Muscle layer of duodenum (tissue), 2 donors: ENCODE data around the gene RALGPS2.

Experiments
- H3K27ac ChIP-seq: one replicate; pipeline ENCODE4 v1.7.0; 2013; ENCODE audit warnings: mild to moderate bottlenecking, low read length
- H3K27me3 ChIP-seq: one replicate; pipeline ENCODE4 v1.7.0; 2013; ENCODE audit warnings: low read depth, mild to moderate bottlenecking, control low read depth, low read length
- H3K36me3 ChIP-seq, 2 donors: one replicate each; pipeline ENCODE4 v1.7.0; 2013; ENCODE audit warnings: low read length in 2 of 2, control low read depth in 1 of 2, mild to moderate bottlenecking in 1 of 2; ENCODE audit not compliant: insufficient read depth in 2 of 2, control insufficient read depth in 1 of 2
- H3K4me1 ChIP-seq, 2 donors: one replicate each; pipeline ENCODE4 v1.7.0; 2013; ENCODE audit warnings: low read length in 2 of 2, mild to moderate bottlenecking in 2 of 2, control low read depth in 1 of 2, moderate library complexity in 1 of 2; ENCODE audit not compliant: insufficient read depth in 2 of 2, control insufficient read depth in 1 of 2
- H3K4me3 ChIP-seq, 2 donors: one replicate each; pipeline ENCODE4 v1.7.0; 2013; ENCODE audit warnings: low read length in 2 of 2, low read depth in 1 of 2, mild to moderate bottlenecking in 1 of 2
- H3K9me3 ChIP-seq, 2 donors: one replicate each; pipeline ENCODE4 v1.7.0; 2013; ENCODE audit warnings: low read length in 2 of 2, control low read depth in 1 of 2, mild to moderate bottlenecking in 1 of 2; ENCODE audit not compliant: control insufficient read depth in 1 of 2
- donor health status: healthy.

The RALGPS2 gene

DNA sequence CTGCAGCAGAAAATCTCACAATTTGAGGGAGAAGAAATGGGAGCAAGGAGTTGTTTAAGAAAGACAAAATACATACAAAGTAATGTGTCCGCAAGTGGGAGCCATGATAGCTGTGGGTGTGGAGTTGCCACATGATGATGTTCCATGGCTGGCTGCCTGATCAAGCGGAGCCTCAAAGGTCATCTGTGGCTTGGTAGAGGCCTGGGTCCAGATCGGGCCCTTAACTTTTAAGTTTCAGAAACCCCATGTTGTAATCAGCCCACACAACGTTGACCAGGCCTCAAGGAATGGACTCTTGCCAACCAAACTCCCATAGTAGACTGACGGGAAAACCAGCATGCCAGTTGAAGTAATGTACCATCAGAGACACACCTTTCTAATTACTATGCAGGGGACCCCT lies 210.6 kb downstream of the RALGPS2 start:
- no peaks in the 10 kb centered on the region for H3K36me3 ChIP-seq
- H3K27me3 ChIP-seq, result no peaks in the 10 kb centered on the region
- H3K9me3 ChIP-seq, result no peaks in the 10 kb centered on the region
- H3K4me1 ChIP-seq, result peaks cover 32 to 60% of the 10 kb centered on the region in 2 donors
- H3K27ac ChIP-seq, result no peak overlapping the region
- H3K4me3 ChIP-seq, result no peak overlapping the region

DNA sequence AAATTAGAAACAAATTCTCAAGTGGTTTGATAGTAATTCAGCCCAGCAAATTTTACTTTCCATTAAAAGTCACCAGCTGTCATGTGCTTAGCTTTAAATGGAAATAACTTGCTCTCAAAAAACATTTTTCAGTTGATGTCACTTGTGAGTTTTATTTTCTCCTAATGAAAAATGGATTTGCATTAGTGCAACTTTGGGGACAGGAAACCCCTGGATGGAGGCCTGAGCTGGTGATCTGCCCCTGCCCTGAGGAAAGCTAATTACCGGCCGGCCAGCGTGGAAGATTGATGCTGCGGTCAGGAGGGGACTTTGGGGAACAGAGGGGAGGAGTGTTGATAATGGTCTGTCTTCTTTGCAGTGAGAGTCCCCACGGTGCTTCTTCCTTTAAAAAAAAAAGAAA lies 212.7 kb downstream of the RALGPS2 start:
- Histone ChIP-seq H3K9me3 (no peaks in the 10 kb centered on the region), H3K27ac (peak overlapping the region; percentile 90), H3K27me3 (no peaks in the 10 kb centered on the region), H3K4me1 (peaks cover 30 to 63% of the 10 kb centered on the region in 2 donors), H3K36me3 (no peaks in the 10 kb centered on the region), H3K4me3 (peak overlapping the region in 1 of 2 donors; percentile 27)

DNA sequence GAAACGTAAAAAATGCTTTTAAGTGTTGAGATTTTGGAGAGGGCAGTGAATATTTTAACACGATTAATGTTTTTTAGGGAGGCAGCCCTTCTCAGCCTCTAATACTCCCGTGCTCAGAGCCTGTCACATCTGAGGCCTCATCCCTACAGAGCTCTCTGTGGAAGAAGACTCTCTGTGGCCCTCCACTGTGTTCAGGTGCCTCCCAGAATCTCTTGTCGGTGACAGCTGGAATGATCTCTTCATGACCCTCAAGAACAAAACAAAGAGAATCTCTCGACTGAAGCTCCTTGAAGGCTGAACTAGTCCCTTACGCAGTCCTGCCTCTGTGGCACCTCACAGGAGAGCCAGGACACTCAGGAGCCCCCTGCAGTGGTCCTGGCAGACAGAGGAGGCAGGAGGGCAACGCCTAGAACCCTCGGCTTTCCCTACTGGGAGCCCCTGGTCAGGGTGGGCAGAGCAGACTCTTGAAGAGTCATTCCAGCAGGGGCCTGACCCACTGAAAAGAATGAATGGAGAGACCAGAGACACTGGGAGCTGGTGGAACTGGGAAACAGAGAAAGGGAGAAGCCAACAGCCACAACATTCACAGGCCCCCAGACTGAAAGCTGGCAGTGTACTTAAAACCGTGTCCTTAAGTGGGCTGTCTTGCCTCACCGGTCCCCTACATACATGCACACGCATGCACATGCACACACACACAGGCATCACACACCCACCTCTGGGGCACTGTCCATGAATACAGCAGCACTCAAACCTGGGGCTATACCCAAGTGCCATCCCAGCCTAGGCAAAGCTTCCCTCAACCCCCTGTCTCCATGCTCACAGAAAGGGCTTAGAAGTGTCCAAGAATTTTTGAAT lies 213.3 kb downstream of the RALGPS2 start:
- no peaks in the 10 kb centered on the region for H3K36me3 ChIP-seq
- H3K9me3 ChIP-seq, result no peaks in the 10 kb centered on the region
- H3K27ac ChIP-seq, result peak overlapping the region; percentile 90
- peaks cover 23 to 60% of the 10 kb centered on the region in 2 donors for H3K4me1 ChIP-seq
- peak overlapping the region in 1 of 2 donors; percentile 27 for H3K4me3 ChIP-seq
- H3K27me3 ChIP-seq, result no peaks in the 10 kb centered on the region

DNA sequence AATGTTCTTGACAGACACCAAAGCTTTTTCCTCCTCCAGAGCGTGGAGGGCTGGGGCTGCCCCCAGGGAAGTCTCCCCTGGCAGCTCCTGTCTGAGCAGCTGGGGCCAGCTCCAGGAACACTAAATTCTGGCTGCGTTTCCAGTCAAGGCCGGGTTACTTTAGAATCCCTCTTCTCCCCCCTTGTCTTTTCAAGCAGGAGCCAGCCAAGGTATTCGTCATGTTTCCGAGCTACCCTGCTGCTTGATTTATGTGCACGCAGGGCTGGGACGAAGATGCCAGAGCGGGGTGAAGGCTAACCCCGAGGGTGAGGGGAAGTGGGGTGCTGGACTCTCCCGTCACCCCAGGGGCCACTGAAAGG lies 213.9 kb downstream of the RALGPS2 start:
- peak overlapping the region; percentile 9 to 27 for H3K4me3 ChIP-seq
- no peaks in the 10 kb centered on the region for H3K36me3 ChIP-seq
- no peaks in the 10 kb centered on the region for H3K9me3 ChIP-seq
- H3K27me3 ChIP-seq, result no peaks in the 10 kb centered on the region
- peaks cover 17 to 54% of the 10 kb centered on the region in 2 donors for H3K4me1 ChIP-seq
- peak overlapping the region; percentile 90 for H3K27ac ChIP-seq

DNA sequence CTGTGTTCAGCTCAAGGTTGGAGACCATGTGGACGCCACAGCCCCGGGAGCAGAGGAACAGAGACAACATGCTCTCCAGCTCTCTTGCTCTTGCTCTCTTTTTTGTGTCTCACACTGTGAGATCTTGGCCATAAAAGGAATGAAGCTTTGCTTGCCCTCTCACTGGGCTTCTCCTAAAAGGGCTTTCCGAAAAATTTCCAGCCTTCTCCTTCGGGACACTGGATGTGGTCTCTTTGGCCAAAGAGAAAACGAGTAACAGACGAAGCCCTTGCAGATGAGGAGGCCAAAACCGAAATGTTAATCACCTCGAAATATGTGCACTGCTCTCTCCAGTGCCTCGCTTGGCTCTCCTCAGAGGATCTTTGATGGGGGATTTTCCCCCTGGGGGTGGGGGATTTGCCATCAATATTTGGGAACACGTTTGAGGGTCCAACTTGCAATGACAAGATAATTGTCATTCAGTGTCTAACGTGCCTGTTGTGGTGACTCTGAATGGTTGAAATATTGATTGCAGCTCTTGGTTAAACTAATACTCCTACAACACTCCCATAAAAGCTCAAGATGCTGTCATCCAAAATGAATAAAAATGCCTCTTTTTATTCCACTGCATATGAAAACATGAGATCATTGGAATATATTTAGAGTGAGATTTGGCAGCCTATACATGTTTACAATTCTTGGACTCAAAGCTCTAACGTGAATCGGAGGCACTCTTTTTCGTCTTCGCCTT lies 214.5 kb downstream of the RALGPS2 start:
- Histone ChIP-seq H3K27ac (peak overlapping the region; percentile 90), H3K36me3 (no peaks in the 10 kb centered on the region), H3K9me3 (no peaks in the 10 kb centered on the region), H3K27me3 (no peaks in the 10 kb centered on the region), H3K4me3 (peak overlapping the region; percentile 9 to 27), H3K4me1 (peaks cover 12 to 49% of the 10 kb centered on the region in 2 donors)

DNA sequence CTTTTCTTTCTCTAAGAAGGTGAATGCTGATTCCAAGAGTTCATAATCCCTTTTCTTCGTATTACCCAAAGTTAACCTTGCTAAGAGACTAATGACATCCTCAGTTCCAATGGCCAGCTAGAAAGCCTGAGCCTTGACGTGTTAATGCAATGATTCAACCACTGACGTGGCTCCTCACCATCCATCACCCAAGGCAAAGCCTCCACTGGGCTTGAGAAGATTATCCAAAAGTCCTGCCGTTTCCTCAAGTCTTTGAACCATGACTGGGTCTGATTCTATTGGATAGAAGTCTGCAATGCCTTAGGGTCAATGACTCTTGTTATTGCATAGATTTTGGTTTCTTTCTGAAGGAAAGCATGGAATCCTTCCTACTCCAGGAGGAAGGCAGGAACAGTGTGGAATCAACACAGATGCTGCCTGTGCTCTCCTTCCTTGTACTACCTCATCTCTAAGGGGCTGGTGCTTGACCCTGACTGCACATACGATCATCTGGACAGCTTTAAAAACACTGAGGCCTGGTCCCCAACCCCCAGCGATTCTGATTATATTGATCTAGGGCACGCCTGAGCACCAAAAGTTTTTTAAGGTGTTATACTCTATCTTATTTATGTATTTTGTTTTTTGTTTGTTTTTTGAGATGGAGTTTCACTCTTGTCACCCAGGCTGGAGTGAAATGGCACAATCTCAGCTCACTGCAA lies 215.2 kb downstream of the RALGPS2 start:
- H3K27me3 ChIP-seq, result no peaks in the 10 kb centered on the region
- peaks cover 6 to 43% of the 10 kb centered on the region in 2 donors for H3K4me1 ChIP-seq
- no peaks in the 10 kb centered on the region for H3K9me3 ChIP-seq
- H3K36me3 ChIP-seq, result no peaks in the 10 kb centered on the region
- peak overlapping the region; percentile 90 for H3K27ac ChIP-seq
- H3K4me3 ChIP-seq, result no peak overlapping the region

DNA sequence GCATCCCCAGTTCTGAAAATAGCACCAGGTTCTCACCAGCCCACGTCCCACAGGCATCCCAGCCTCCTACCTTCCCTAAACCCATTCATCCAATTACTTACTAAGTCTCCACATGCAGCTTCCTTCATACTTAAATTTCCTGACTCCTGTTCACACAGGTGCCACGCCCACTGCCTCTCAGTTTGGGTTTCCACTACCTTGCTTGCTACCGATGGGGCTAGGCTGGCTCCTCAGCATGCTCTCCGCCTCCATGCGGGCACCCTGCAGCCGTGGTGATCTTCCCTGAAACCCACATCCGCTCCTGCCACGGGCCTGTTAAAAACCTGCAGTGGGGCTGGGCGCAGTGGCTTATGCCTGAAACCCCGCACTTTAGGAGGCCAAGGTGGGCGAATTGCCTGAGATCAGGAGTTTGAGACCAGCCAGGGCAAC lies 216.2 kb downstream of the RALGPS2 start:
- H3K4me1 ChIP-seq, result peaks cover 4 to 43% of the 10 kb centered on the region in 2 donors
- no peaks in the 10 kb centered on the region for H3K36me3 ChIP-seq
- H3K27me3 ChIP-seq, result no peaks in the 10 kb centered on the region
- no peaks in the 10 kb centered on the region for H3K9me3 ChIP-seq
- no peak overlapping the region for H3K27ac ChIP-seq
- H3K4me3 ChIP-seq, result no peak overlapping the region

DNA sequence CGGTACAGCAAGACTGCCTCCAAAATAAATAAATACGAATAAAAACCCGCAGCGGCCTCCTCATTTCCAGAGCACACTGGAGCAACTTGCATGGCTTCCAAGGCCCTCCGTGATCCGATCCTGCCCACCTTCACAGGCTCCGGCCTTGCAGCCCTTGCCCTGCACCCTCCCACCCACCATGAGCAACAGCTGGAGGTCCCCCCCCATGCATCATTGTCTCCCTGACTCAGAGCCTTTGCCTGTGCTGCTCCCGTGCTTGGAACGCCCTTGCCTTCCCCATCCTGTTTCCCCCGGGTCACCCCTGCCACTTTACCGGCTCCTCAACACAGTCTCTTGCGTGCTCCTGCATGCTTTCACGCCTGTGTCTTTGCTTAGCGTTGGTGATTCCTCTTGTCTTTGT lies 216.8 kb downstream of the RALGPS2 start:
- Histone ChIP-seq H3K36me3 (no peaks in the 10 kb centered on the region), H3K27ac (no peak overlapping the region), H3K4me3 (no peak overlapping the region), H3K9me3 (no peaks in the 10 kb centered on the region), H3K27me3 (no peaks in the 10 kb centered on the region), H3K4me1 (peaks cover 4 to 45% of the 10 kb centered on the region in 2 donors)

DNA sequence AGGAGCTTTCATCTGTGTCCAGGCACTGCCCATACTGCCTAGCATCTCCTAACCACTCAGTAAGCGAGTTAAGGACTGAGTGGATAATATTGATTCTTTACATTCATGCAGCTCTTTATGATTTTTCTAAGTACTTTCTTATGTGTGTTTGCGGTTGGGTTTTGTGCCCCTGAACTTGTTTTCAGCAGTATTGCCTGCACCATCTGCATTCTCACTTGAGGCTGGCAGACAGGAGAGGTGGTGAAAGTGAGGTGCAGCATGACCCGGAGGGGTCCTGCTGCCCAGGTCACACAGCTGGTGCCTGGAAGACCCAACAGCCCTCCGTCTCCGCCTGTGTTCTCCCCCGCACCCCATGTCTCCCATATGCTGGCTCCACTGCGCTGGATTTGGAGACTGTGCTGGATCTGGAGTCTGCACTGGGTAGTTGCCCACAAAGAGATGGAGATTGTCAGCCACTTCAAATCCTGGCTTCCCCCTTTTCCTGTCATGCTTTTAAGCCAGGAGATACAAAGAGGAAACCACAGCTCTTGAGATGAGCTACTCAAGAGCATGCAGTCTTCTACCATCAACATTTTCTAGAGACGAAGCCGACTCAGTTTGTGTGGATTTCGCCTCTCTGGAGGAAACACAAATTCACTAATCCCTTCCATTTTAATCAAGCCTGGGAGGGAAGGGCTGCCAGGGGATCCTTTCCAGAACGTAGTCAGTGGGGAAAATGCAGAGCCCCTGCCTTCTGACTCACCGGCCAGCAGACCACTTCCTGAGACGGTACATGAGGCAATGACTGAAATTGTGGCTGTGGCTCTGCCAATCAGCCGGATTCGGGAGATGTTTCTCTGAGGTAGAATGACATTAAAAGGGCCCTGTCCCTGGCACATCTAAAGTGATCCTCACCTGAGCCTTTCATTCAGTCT lies 217.5 kb downstream of the RALGPS2 start:
- H3K36me3 ChIP-seq, result no peaks in the 10 kb centered on the region
- H3K4me3 ChIP-seq, result no peak overlapping the region
- H3K9me3 ChIP-seq, result no peaks in the 10 kb centered on the region
- H3K4me1 ChIP-seq, result peaks cover 4 to 42% of the 10 kb centered on the region in 2 donors
- H3K27ac ChIP-seq, result no peak overlapping the region
- H3K27me3 ChIP-seq, result no peaks in the 10 kb centered on the region

DNA sequence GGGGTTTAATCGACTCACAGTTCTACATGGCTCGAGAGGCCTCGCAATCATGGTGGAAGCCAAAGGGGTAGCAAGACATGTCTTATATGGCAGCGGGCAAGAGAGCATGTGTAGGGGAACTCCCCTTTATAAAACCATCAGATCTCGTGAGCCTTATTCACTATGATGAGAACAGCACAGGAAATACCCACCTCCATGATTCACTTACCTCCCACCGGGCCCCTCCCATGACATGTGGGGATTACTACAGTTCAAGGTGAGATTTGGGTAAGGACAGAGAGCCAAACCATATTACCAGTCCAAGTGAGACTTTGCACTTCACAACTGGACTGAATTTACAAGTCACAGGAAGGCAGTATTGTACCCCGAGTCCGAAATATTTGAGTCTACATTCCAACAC lies 219.7 kb downstream of the RALGPS2 start:
- Histone ChIP-seq H3K4me3 (no peak overlapping the region), H3K36me3 (no peaks in the 10 kb centered on the region), H3K27me3 (no peaks in the 10 kb centered on the region), H3K4me1 (peaks cover 4 to 21% of the 10 kb centered on the region in 2 donors), H3K27ac (no peak overlapping the region), H3K9me3 (no peaks in the 10 kb centered on the region)
